CD4-positive, alpha-beta T cell treated with Interferon alpha-2 for 1 hour (primary cell): ENCODE data around the gene ARHGAP33.
"Not testable (repeated sequence)": the region's sequence is repeated elsewhere in the genome, so short reads cannot be mapped to it uniquely, and the experiment has no call there.

ENCODE experiments used
- DNase-seq, 2 donors: peaks; one replicate each; pipeline ENCODE4 v3.0.0-alpha.2; 2020 to 2022

ARHGAP33 gene

DNA sequence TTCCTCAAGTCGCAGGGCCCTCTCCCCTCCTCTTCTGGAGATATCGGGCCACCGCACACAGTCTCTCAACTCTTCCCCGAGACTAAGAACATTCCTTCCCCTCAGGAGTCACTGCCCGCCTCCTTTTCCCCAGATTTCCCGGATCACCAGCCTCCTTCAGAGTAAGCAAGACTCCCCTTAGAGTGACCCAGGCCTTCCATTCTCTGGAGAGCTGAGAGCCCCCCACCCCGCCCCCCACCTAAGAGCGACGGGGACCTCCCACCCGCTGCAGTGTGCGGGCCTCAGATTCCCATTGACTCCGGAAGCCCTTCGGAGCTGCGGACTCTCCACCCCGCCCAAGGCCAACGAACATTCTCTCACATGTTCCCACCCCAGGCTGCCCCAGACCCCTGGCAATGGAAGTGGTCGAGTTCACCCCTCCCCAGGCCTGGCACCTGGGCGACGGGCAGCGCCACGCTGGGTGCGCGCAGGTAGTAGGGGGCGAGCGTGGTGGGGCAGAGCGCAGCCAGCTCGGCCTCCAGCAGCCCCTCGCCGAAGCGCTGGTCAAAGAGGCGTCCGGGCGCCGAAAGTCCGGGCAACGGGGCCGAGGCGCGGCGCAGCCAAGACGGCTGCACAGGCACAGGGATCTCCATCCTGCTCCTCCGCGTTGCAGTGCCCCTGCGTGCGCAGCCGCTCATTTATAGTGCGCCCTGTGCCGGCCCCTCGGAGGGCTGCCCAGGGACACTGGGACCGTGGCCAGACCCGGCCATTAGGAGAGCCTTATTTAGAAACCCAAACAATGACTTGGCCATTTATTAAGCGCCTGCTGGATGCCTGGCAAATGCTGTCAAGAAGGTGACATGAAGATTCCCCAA, 18.8 kb upstream of the ARHGAP33 start, which contains the start of gene HSPB6:
Gene HSPB6, minus strand, starts transcription at position 653 of the 854 bp plus-strand sequence. Its CDS starts 21 bp downstream, at position 632.
- DNase-seq = no peak

DNA sequence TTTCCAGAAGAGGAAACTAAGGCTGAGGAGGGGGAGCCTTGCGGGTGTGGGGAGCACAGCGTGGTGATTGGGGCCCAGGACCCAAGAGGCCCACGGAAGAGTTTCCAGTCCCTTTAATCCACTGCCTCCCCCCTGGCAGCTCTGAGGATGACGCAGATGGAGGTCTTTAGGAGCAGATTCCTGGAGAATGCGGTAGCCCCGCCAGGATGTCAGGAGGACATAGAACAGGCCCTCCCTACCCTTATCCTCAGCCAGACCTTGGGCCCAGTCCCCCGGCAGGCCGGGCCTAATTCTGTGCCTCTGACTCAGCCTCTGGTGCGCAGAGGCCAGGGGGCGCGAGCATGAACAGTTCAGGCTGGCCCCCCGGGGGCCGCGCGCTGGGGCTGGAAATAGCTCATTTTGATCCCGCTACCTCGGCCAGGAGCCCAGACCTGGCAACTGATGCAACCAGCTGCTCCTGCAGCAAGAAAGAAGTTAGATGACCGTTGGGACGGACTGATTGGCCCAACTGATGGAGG, 18.1 kb upstream of the ARHGAP33 start:
- no peak for DNase-seq

DNA sequence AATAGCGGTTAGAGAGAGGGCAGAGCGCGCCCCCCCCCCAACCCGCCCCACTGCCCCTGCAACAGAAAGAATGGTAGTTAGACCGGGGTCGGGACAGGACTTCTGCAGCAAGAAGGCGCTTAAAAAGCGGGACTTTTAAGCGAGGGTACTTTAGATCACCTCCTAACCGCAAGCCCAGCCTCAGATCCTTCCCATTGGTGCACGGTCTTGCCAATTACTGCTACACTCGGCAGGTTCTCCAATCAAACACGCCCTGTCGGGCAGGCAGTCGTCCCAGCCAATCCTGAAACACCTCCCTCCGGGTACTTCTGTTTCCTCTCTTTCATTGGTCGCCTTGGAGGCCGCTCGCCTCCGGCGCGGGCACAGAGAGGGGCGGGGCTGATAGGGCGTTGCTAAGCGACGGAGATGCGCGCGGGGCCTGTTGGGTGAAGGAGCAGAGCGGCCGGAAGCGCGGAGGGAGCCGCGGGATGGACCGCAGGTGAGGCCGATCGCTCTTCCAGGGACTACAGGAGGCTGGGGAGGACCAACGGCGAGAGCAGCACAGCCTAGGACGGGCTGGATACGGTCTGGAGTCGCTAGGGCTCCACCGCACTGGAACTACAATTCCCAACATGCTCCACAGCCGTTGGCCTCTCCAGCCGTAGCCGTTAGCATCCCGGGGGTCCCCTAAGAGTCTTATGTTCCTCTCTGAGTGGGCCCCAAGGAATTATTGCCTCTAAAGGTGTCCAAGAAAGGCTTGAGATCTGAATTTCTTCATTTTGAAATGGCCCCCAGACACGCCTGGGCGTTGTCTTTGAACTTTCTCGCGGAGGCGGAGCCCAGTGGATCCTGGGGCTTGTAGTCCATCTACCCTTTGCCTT, 17.4 kb upstream of the ARHGAP33 start, which contains the start of gene PROSER3:
Gene PROSER3, plus strand, starts transcription at position 428 of the 860 bp plus-strand sequence. Its CDS starts 40 bp downstream, at position 468.
- DNase-seq = peak; percentile 99 to 100

DNA sequence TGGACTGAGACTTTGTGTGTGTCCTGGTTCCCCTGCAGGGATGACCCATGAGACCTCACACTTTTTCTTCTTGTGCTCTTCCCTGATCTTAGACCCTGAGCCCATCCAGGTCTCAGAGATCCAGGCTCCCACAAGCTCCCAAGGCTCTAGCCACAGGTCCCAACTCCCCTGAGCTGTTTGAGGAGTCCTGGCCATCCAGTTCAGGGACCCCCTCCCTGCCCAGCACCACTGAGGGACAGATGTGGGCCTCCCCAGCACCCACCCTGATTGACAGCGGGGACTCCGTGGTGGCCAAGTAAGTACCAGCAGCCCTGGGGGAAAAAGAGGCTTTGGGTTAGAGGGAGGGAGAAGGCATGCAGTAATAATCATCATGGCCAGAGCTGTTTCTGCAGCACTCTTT, 15.7 kb upstream of the ARHGAP33 start:
- DNase-seq = no peak

DNA sequence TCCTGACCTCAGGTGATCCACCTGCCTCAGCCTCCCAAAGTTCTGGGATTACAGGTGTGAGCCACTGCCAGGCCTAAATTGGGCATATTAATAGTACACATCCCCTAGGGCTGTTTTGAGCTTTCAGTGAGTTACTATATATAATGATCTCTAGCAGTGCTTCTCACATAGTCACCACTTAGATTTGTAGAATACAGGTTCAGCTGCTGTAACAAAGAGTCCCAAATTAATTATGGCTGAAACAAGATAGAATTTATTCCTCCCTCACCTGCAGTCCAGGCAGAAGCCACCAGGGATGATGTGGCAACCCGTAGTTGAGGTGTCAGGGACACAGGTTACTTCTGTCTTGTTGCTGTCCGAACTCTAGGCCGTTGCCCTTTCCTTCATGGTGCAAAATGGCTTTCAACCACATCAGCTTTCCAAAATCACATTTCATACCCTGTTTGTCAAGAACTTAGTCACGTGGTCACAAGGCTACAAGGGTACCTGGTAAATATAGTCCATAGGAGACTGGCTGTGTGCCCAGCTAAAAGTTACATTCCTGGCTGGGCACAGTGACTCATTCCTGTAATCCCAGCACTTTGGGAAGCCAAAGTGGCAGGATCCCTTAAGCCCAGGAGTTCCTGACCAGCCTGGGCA, 14.5 kb upstream of the ARHGAP33 start:
- DNase-seq = no peak

DNA sequence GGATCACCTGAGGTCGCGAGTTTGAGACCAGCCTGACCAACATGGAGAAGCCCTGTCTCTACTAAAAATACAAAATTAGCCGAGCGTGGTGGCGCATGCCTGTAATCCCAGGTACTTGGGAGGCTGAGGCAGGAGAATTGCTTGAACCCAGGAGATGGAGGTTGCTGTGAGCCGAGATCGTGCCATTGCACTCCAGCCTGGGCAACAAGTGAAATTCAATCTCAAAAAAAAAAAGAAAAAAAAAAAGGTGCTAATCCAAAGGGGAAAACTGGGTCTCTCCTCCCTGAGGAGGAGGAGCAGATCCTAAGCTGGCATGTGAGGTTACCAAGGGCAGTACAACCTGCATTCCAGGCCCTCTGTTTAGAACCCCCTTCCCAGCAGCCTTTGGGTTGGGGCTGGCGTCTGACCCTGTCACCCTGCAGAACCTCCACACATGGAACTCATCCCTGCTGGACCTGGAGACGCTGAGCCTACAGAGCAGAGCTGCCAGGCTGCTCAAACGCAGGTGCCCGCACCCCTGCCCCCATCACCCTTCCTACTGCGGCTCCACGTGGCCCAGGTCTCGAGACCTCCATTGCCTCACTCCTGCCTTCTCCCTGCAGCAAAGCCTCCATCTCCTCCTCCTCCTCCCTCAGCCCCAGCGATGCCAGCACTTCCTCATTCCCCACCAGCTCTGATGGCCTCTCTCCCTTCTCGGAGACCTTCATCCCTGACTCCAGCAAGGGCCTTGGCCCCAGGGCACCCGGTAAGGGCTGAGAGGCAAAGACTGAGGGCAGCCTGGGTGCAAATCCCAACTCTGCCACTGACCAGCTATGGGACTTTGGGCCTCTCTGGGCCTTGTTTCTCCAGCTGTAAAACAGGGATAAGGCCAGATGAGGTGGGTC, 10.7 kb upstream of the ARHGAP33 start:
- no peak for DNase-seq

DNA sequence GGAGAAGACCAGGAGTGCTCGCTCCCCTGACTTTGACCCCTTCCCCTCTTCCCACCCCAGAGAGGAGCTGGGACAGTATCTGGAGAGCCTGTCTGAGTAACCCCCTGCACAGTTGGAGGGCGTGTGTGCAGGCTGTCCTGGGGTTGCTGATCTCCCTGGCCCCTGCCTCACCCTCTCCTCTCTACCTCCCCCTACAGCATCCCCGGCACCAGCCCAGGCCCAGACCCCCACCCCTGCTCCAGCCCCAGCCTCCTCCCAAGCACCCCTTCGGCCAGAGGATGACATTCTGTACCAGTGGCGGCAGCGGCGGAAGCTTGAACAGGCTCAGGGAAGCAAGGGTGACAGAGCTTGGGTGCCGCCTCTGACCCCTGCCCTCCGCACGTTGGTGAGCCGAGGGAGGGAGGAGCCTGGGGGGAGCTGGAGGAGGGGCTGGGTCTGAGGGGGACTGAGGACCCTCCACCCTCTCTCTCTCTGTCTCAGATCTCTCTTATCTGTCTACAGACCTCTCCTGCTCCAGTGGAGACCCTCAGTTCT, 8.7 kb upstream of the ARHGAP33 start:
- no peak for DNase-seq

DNA sequence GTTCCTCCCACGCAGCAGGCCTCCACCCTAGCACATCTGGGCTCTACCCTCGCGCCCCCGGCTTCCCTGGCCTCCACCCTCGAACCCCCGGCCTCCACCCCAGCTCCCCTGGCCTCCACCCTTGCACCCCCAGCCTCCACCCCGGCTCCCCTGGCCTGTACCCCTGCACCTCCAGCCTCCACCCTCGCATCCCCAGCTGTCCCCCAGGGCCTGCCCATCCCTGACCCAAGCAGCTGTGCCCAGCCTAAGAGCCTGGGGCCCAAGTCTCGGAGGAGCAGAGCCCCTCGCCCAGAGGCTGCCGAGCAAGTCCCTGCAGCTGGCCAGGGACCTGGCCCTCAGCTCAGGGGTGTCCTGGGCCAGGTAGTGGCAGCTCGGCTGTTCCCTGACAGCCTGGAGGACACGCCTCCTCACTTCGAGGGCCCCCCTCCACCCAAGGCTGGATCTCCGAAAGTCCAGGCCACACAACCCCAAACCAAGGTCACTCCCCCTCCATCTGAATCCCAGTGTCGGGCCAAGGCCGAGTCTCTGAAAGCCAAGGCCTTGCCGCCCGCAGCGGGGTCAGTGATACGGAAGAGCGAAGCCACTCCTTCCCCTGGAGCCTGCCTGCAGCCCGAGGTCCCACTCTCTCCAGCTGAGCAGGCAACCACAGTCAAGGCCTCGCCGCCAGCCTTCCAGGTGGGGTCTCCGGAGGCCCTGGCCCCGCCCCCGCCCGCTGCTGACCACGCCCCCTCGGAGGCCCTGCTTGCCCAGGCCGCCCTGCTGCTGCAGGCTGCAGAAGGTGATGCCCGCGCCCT, 7.9 kb upstream of the ARHGAP33 start:
- DNase-seq = no peak

DNA sequence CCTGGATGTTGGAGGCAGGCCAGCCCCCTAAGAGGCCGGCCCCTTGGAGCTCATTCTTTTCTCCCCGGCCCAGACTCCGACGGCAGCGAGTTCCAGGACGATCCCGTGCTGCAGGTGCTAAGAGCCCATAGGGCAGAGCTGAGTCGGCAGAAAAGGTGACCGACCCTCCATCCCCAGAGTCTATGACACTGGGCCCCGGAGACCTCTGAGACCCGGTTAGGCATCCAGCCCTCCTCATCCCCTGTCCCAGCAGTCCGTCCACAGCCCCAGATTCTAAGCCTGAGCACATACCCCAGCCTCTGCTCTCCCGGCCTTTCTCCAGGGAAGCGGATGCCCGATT, 7.3 kb upstream of the ARHGAP33 start:
- DNase-seq = no peak

DNA sequence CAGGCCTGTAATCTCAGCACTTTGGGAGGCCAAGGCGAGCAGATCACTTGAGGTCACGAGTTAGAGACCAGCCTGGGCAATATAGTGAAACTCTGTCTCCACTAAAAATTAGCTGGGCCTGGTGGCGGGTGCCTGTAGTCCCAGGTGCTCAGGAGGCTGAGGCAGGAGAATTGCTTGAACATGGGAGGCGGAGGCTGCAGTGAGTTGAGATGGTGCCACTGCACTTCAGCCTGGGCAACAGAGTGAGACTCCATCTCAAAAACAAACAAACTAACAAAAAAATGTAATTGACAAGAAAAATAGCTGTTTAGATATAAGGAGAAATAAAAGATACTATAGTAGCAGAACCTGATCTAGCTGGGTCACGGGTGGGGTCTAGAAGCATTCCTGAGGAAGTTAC, 3.0 kb upstream of the ARHGAP33 start:
- DNase-seq = not testable (repeated sequence)

DNA sequence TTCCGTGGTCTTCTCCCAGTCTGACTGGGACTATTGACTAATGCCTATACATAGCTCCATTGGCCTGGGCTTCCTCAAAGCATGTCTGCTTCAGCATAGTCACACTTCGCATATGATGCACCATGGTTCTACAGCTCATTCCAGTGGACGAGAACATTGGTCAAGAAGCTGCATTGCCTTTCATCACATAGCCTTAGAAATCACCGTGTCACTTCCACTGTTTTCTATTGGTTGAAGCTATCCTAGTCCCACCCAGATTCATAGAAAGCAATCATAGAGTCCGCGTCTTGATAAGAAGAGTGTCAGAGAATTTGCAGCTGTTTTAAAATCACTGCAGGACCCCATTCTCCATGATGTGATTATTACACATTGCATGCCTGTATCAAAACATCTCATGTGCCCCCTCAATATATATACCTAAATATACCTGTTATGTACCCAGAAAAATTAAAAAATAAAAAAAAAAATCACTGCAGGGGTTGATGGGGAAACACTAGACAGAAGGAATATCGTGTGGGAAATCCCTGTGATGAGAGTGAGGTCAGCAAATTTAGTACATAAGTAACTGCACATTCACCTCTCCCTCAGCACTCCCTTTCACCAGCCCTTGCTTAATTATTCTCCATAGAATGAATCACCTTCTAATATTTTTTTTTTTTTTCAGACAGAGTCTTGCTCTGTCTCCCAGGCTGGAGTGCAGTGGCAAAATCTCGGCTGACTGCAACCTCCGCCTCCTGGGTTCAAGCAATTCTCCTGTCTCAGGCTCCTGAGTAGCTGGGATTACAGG, 2.2 kb upstream of the ARHGAP33 start:
- DNase-seq = no peak

DNA sequence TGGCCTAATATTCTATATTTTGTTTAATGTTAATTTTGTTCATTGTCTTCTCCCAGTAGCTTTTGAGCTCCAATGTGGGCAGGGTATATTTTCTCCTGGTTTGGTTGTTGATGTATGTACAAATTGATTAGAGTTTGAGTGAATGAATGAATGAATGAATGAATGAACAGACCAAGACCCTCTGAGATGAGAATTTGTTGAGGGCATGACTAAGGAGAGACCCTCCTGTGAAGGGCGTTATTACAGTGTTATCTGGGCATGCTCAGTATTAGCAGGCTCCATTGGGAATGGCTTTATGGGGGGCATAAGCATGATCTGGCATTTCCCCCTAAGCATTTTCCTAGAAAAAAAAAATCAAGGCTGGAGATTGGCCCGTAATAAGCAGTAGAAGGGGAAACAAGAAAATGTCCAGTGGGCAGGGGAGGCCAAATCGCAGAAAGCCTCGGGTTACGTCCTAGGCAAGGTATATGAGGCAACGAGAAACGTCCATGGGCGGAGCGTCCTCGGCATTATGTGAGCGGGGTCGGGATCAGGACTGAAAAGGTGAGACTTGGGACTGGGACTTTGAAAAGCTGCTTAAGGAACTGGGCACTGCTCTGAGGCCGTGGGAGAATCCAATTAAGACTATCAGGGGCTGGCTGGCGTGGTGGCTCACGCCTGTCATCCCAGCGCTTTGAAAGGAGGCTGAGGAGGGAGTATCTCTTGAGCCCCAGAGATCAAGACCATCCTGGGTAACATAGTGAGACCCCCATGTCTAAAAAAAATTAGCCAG, 904 bp upstream of the ARHGAP33 start:
- DNase-seq = no peak

DNA sequence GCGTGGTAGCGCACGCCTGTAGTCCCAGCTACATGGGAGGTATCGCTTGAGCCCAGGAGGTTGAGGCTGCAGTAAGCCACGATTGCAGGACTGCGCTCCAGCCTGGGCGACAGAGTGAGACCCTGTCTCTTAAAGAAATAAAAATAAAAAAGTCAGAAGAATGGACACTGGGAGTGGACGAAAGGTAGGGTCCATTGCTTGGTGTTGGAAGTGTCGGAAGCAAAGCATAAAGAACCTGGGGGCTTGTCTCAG, 392 bp upstream of the ARHGAP33 start:
- DNase-seq = no peak

DNA sequence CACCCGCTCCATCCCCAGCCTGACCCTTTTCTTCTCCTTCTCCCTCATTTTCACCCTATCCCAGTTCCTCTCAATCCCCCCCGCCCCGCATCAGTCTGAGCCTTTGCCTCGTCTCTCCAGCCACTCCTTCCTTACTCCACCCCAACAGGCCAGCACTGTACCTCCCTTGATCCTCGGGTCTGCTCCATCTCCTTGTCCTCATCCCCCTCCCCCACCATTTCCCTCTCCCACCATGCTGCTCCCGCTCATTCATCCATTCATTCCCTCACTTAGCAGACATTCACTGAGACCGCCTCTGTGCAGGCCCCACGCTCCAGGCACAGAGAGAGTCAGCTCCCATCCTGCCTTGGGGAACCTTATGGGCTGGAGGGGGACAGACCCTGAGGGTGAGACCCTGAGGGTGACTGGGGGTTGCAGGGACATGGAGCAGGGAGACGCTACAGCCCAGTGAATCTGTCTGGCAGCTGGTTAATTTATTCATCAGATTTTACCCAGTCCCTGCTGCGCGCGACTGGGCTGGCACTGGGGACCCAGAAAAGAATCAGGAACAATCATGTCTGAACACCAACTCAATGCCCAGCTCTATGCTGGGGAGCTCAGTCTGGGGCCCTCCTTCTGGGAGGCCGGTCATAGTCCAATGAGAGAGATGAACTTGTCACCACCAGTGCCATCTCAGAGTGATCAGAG, 881 bp downstream of the ARHGAP33 start:
- DNase-seq = no peak

DNA sequence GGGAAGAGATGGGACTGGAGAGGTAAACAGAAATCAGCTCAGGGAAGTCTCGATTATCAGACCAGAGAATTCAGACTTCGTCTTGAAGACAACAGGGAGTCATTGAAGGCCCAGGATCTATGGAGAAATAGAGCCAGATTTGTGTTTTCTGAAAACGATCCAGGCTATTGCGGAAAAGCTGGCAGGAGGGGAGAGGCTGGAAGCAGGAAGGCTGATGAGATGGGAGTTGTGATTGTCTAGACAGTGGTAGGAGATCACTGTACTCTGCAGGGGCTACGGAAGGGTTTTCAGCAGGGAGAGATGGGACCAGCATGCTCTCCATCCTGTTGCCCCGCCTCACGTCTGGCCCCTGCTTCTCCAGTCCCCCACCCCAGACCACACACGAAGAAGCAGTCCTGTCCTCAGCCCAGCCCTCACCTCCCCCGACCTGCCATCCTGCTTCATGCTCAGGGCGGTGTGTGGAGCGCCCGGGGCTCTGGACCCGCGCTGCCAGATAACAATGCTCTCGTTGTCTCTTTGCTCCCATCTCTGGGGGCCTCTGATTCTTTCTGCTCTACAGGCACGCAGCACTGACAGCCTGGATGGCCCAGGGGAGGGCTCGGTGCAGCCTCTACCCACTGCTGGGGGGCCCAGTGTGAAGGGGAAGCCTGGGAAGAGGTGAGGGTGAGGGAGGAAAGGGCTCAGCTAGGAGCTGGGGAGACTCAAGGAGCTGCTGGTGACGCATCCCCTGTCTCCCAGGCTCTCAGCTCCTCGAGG, 1.9 kb downstream of the ARHGAP33 start:
- no peak for DNase-seq

DNA sequence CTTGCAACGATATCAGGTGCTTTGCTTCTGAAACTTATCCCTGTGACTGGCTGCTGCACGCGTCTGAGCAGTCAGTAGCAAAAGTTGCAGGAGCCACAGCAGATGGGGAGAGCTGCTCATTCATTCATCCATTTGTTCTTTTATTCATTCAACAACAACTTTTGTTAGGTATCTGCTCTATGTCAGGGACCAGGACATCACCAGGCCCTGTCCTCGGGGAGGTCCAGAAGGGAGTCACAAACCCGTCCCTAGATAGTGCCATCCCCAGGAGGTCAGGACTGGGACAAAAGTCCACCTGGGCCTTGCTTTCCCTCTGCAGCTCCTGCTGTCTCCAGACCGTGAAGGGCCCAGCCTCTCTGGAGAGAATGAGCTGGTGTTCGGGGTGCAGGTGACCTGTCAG, 2.6 kb downstream of the ARHGAP33 start:
- no peak for DNase-seq

DNA sequence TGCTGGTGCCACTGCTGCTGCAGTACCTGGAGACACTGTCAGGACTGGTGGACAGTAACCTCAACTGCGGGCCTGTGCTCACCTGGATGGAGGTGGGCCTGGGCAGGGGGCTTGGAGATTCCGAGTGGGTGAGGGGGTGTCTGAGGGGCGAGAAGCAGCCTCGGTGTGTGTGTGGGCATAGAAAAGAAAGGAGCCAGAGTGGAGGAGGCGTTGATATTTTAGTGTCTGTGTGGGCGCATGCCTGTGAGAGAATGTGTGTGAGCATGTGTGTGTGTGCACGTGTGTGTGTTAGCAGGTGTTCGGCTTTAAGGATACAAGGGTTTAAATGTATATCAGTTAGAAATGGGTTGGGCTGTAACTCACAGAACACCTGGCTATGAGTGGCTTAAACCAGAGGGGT, 3.7 kb downstream of the ARHGAP33 start:
- DNase-seq = no peak

DNA sequence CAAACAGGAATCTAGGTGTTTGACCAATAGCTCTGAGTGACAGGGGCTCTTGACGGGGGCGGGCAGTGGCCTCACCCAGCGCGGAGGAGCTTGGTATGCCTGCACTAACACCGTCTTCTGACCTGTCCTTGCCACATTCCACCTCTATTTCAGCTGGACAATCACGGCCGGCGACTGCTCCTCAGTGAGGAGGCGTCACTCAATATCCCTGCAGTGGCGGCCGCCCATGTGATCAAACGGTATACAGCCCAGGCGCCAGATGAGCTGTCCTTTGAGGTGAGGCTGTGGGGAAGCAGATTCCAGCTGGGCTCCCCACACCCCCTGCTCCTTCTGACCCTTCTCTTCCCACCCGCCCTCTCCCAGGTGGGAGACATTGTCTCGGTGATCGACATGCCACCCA, 4.7 kb downstream of the ARHGAP33 start:
- DNase-seq = no peak
